HepG2 (cell line): Measurements from ENCODE around the gene CNNM1. TPM values are rescaled to one million over a fixed set of nuclear protein-coding genes. Genes with fewer than 3 reads are reported as not detected.
A peak's percentile ranks its signal among the peaks of the same experiment; 100 is the strongest.

Source experiments
- DRAP1 ChIP-seq: IDR thresholded peaks from 2 replicates; pipeline ENCODE4 v1.6.1; 2016; ENCODE audit warnings: missing genetic modification reagents, missing compliant biosample characterization
- EP300 ChIP-seq, 3 experiments: sonication (generic) in 1 of 3; formaldehyde crosslinking in 1 of 3; IDR thresholded peaks; 2 replicates each; pipeline versions ENCODE4 v1.5.1 to v1.6.1; 2011 to 2020; ENCODE audit warnings: low read depth in 2 of 3, low read length in 2 of 3, borderline replicate concordance in 1 of 3, improper control_type of control experiment in 1 of 3, mild to moderate bottlenecking in 1 of 3, missing genetic modification reagents in 1 of 3, moderate library complexity in 1 of 3
- MIXL1 ChIP-seq: IDR thresholded peaks from 2 replicates; pipeline ENCODE4 v1.6.1; 2016
- NCOR1 ChIP-seq: fragments of 200-600 bp; sonication (generic); IDR thresholded peaks from 2 replicates; pipeline ENCODE4 v1.7.0; 2017; ENCODE audit warnings: antibody characterized with exemption, low read length, borderline replicate concordance
- RAD21 ChIP-seq: fragments of 450-650 bp; formaldehyde crosslinking; IDR thresholded peaks from 2 replicates; pipeline ENCODE4 v1.5.0; 2020; ENCODE audit warnings: mild to moderate bottlenecking
- RAD51 ChIP-seq: fragments of 450-650 bp; IDR thresholded peaks from 2 replicates; pipeline ENCODE4 v1.6.1; 2016; ENCODE audit warnings: borderline replicate concordance
- SOX6 ChIP-seq, 2 experiments: fragments of 450-650 bp in 1 of 2; sonication (generic) in 1 of 2; formaldehyde crosslinking in 1 of 2; IDR thresholded peaks; 2 replicates each; pipeline versions ENCODE4 v1.4.0 to v1.6.1; 2017 to 2020; ENCODE audit warnings: antibody characterized with exemption in 1 of 2, mild to moderate bottlenecking in 1 of 2, missing genetic modification reagents in 1 of 2
- SP5 ChIP-seq: IDR thresholded peaks from 2 replicates; pipeline ENCODE4 v1.6.1; 2016; ENCODE audit warnings: low read depth, borderline replicate concordance
- TGIF2 ChIP-seq: IDR thresholded peaks from 2 replicates; pipeline ENCODE4 v1.6.1; 2016; ENCODE audit warnings: control low read depth, missing compliant biosample characterization
- ZBTB40 ChIP-seq, 2 experiments: fragments of 450-650 bp in 1 of 2; sonication (generic) in 1 of 2; formaldehyde crosslinking in 1 of 2; IDR thresholded peaks; 2 replicates each; pipeline versions ENCODE4 v1.6.1 to v1.8.0; 2016 to 2022; ENCODE audit warnings: antibody characterized with exemption in 1 of 2, mild to moderate bottlenecking in 1 of 2, missing genetic modification reagents in 1 of 2
- ZNF253 ChIP-seq: sonication (generic); formaldehyde crosslinking; IDR thresholded peaks from 2 replicates; pipeline ENCODE4 v1.8.0; 2022; ENCODE audit warnings: mild to moderate bottlenecking, missing genetic modification reagents, borderline replicate concordance
- ZNF609 ChIP-seq: sonication (generic); formaldehyde crosslinking; IDR thresholded peaks from 2 replicates; pipeline ENCODE4 v1.4.0; 2020; ENCODE audit warnings: mild to moderate bottlenecking, missing genetic modification reagents, borderline replicate concordance
- polyA plus RNA-seq, 8 experiments: library from polyadenylated mRNA; depleted of rRNA in 3 of 8; stranded (reverse) in 7 of 8; unstranded in 1 of 8; fragments of >200 nt; fragmentation: Illumina TruSeq in 4 of 8; extraction: Trizol in 4 of 8; gene quantifications; 2 replicates each; pipeline versions ENCODE4 v1.2.1 to v1.2.3, GENCODE V29; 2011 to 2016; ENCODE audit warnings: low read depth in 4 of 8, missing spikeins in 1 of 8, mixed read lengths in 1 of 8; ENCODE audit not compliant: insufficient read depth in 1 of 8
- total RNA-seq, 5 experiments: library from RNA; depleted of rRNA; stranded (reverse); fragments of >200 nt; fragmentation: Illumina TruSeq; extraction: Trizol; gene quantifications; 2 replicates each; pipeline ENCODE4 v1.2.3, GENCODE V29; 2016; ENCODE audit warnings: low read depth in 1 of 5

The CNNM1 gene
- total and polyA plus RNA-seq, 2 of the 13 experiments (the other 11 are each of a cell fraction or from before 2014, with no cell fraction given): 4.3 to 9.6 TPM

GRCh38 chr10:99412099-99412498 lies 82.9 kb downstream of the CNNM1 start (continued):
- no peak for TF ChIP-seq ZBTB40 (IDR thresholded peaks at IDR 0.05)
- no peak for TF ChIP-seq ZBTB40 (CRISPR knock-in tag; IDR thresholded peaks at IDR 0.05)
- TF ChIP-seq TGIF2 (CRISPR knock-in tag): peak; percentile 23; the same call in 1 of the 2 replicates
- TF ChIP-seq SOX6 (IDR thresholded peaks at IDR 0.05): no peak
- TF ChIP-seq SOX6 (CRISPR knock-in tag; IDR thresholded peaks at IDR 0.05): peak; percentile 41; the same call in 1 of the 2 replicates
- peak in 1 of 2 experiments; percentile 53; a peak in 2 of 4 replicates for TF ChIP-seq EP300 (IDR thresholded peaks at IDR 0.05; ENCODE audit: low read depth in 2 of 2, low read length in 2 of 2)
- TF ChIP-seq EP300 (CRISPR knock-in tag; IDR thresholded peaks at IDR 0.05; ENCODE audit: borderline replicate concordance): no peak
- peak; percentile 62; the same call in 1 of the 2 replicates for TF ChIP-seq MIXL1
- TF ChIP-seq NCOR1: peak; percentile 60; the same call in 1 of the 2 replicates
- no peak for TF ChIP-seq SP5 (CRISPR knock-in tag)
- TF ChIP-seq RAD51: no peak
- TF ChIP-seq ZNF253 (CRISPR knock-in tag): no peak
- TF ChIP-seq RAD21: peak; percentile 28; the same call in 1 of the 2 replicates
- peak; percentile 13; the same call in 1 of the 2 replicates for TF ChIP-seq DRAP1
- 0 out of 2 replicates have a peak, but pooled peaks have one; percentile 52 for TF ChIP-seq ZNF609 (CRISPR knock-in tag)
